GM18517 (cell line): Measurements from ENCODE around the gene HUNK.

Source experiments
- ATAC-seq: cut with Tn5 transposase; IDR thresholded peaks from one replicate; pipeline ENCODE4 v1.9.1; 2021; ENCODE audit warnings: mild to moderate bottlenecking, moderate library complexity; ENCODE audit not compliant: unreplicated experiment

HUNK gene

GRCh38 chr21:31948676-31949075, 75.9 kb downstream of the HUNK start:
- no peak for ATAC-seq

GRCh38 chr21:31952828-31953227, 80.0 kb downstream of the HUNK start:
- ATAC-seq: no peak

GRCh38 chr21:31957631-31958030, 84.8 kb downstream of the HUNK start:
- no peak for ATAC-seq

- ATAC-seq: no peak
Observed at GRCh38 chr21:31959881-31960280, 87.1 kb downstream of the HUNK start.

- ATAC-seq: no peak
Observed at GRCh38 chr21:31961027-31961426, 88.2 kb downstream of the HUNK start.

GRCh38 chr21:31961704-31962103, 88.9 kb downstream of the HUNK start:
- no peak for ATAC-seq

- ATAC-seq: no peak
Observed at GRCh38 chr21:31964692-31965091, 91.9 kb downstream of the HUNK start.

- no peak for ATAC-seq
Observed at GRCh38 chr21:31967334-31967733, 94.5 kb downstream of the HUNK start.

- ATAC-seq: no peak
Observed at GRCh38 chr21:31972622-31973021, 99.8 kb downstream of the HUNK start.

- ATAC-seq: no peak
Observed at GRCh38 chr21:31973402-31973944, 100.7 kb downstream of the HUNK start.

GRCh38 chr21:31974454-31974985, 101.7 kb downstream of the HUNK start:
- ATAC-seq: no peak

GRCh38 chr21:31975491-31975890, 102.7 kb downstream of the HUNK start:
- no peak for ATAC-seq

GRCh38 chr21:31977816-31978215, 105.0 kb downstream of the HUNK start:
- ATAC-seq: no peak

GRCh38 chr21:31983120-31983519, 110.3 kb downstream of the HUNK start:
- ATAC-seq: no peak

GRCh38 chr21:31983554-31983953, 110.7 kb downstream of the HUNK start:
- ATAC-seq: no peak

- ATAC-seq: no peak
Observed at GRCh38 chr21:31985398-31985797, 112.6 kb downstream of the HUNK start.

- ATAC-seq: no peak
Observed at GRCh38 chr21:31986035-31986856, 113.4 kb downstream of the HUNK start.

- no peak for ATAC-seq
Observed at GRCh38 chr21:31987696-31988095, 114.9 kb downstream of the HUNK start.

- no peak for ATAC-seq
Observed at GRCh38 chr21:31988492-31989290, 115.9 kb downstream of the HUNK start.

- ATAC-seq: no peak
Observed at GRCh38 chr21:31991356-31992331, 118.8 kb downstream of the HUNK start.
